Vagina (tissue), 2 donors: ENCODE results near the gene SLC8A2. TPM values are rescaled to one million over a fixed set of nuclear protein-coding genes. Genes with fewer than 3 reads are reported as not detected.

Experiments
- DNase-seq, 2 donors: peaks; one replicate each; pipeline ENCODE4 v3.0.0-alpha.2; 2017; ENCODE audit errors: extremely low spot score in 2 of 2
- H3K27ac ChIP-seq: fragments of 200-600 bp; sonication (generic); one replicate; pipeline ENCODE4 v1.5.1; 2019
- H3K27me3 ChIP-seq: fragments of 200-600 bp; sonication (generic); one replicate; pipeline ENCODE4 v1.5.1; 2019
- H3K36me3 ChIP-seq, 2 donors: fragments of 200-600 bp; sonication (generic); one replicate each; pipeline ENCODE4 v1.5.1; 2017 to 2019
- H3K4me1 ChIP-seq: fragments of 200-600 bp; sonication (generic); one replicate; pipeline ENCODE4 v1.5.1; 2019
- H3K4me3 ChIP-seq, 2 donors: fragments of 200-600 bp; sonication (generic); 1 replicate in 1 of 2; 2 replicates in 1 of 2; pipeline ENCODE4 v1.5.1; 2016 to 2019
- H3K9me3 ChIP-seq: fragments of 200-600 bp; sonication (generic); one replicate; pipeline ENCODE4 v1.5.1; 2019
- POLR2A ChIP-seq, 2 donors: fragments of 450-650 bp; IDR thresholded peaks; one replicate each; pipeline ENCODE4 v1.6.1; 2017; ENCODE audit warnings: antibody characterized with exemption in 2 of 2, mild to moderate bottlenecking in 2 of 2, moderate library complexity in 2 of 2
- POLR2AphosphoS5 ChIP-seq, 2 donors: sonication (generic); formaldehyde crosslinking; IDR thresholded peaks; one replicate each; pipeline ENCODE4 v1.9.0; 2017; ENCODE audit warnings: antibody characterized with exemption in 2 of 2, mild to moderate bottlenecking in 2 of 2, low read depth in 1 of 2; ENCODE audit not compliant: insufficient read depth in 1 of 2
- intact Hi-C: fragments of 100-400 bp; cut with DNase I; formaldehyde crosslinking; loops from one replicate; pipeline ENCODE4 v1.15.1; 2023
- total RNA-seq: library from RNA; depleted of rRNA; stranded (reverse); fragments of >200 nt; gene quantifications from one replicate; pipeline ENCODE4 v1.2.3, GENCODE V29; 2016
- TF ChIP-seq, protein P1 (sequence below), 3 experiments: fragments of 450-650 bp in 2 of 3; fragments of 200-600 bp in 1 of 3; sonication (generic) in 1 of 3; IDR thresholded peaks; one replicate each; pipeline ENCODE4 v1.5.1; 2017 to 2019; ENCODE audit warnings: antibody characterized with exemption in 3 of 3, mild to moderate bottlenecking in 2 of 3, moderate library complexity in 2 of 3

Gene SLC8A2
- total RNA-seq, 1 donor from 2014 or later: 0.49 TPM

DNA sequence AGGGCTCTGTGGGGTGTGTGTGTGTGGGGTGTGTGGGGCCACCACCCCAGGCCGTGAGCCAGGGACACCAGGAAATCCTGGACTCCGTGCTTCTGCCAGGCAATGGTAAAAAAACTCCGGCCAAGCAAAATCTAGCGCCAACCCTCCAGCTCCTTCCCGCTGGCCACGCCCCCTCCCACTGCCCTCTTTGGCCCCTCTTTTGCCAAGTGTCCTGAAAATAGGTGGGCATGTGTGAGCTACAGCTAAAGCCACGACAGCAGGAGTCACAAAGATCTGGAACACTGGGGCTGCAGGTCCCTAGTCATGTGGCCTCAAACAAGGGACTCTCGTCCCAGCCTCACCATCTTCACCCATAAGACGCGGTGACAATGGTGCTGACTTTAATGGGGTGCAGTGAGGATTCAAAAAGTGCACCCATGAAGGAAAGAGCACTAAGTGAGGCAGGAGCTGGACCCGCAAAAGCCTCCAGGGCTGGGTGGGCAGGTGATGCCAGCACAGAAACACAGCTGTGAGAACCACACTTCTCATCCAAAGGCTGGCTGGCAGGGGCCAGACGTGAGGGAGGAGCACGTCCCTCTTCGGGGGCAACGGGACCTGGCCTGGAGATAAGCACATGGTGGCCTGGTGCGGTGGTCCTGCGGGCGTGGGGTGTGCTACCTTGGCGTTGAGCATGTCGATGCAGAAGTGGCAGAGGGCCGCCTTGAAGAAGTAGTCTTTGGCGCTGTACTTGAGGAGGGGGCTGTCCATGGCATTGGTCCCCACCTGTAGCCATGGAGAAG lies 19.9 kb upstream of the SLC8A2 start:
- intact Hi-C loops: no loop called here
- peaks cover 0 to 41% of the 10 kb centered on the region in 2 donors for H3K36me3 ChIP-seq

DNA sequence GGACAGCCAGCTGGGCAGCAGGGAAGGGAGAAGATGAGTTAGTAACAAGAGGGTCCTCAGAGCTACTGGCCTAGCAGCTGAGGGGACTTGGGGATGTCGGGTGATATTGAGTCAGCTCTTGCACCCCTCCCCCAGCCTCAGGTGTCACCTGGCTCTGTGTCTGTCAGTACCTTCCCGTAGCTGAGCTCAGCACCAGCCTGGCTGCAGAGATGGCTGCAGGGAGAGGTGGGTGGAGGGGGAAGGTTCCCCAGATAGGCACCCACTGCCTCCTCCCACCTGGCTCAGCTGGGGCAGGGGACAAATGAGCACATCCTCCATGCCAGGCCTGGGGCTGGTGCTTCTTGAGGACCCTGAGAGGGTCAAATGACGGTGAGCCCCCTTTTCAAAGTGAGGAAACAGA lies 19.2 kb upstream of the SLC8A2 start:
- no peaks in the 10 kb centered on the region for H3K4me1 ChIP-seq
- no peaks in the 10 kb centered on the region for H3K9me3 ChIP-seq
- TF ChIP-seq, protein P1, sequence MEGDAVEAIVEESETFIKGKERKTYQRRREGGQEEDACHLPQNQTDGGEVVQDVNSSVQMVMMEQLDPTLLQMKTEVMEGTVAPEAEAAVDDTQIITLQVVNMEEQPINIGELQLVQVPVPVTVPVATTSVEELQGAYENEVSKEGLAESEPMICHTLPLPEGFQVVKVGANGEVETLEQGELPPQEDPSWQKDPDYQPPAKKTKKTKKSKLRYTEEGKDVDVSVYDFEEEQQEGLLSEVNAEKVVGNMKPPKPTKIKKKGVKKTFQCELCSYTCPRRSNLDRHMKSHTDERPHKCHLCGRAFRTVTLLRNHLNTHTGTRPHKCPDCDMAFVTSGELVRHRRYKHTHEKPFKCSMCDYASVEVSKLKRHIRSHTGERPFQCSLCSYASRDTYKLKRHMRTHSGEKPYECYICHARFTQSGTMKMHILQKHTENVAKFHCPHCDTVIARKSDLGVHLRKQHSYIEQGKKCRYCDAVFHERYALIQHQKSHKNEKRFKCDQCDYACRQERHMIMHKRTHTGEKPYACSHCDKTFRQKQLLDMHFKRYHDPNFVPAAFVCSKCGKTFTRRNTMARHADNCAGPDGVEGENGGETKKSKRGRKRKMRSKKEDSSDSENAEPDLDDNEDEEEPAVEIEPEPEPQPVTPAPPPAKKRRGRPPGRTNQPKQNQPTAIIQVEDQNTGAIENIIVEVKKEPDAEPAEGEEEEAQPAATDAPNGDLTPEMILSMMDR (IDR thresholded peaks at IDR 0.05): no peak
- TF ChIP-seq POLR2AphosphoS5 (IDR thresholded peaks at IDR 0.05; ENCODE audit: insufficient read depth in 1 of 2, low read depth in 1 of 2): no peak
- TF ChIP-seq POLR2A (IDR thresholded peaks at IDR 0.05): no peak
- no peak overlapping the region for H3K4me3 ChIP-seq
- no peak overlapping the region for H3K27ac ChIP-seq
- no peaks in the 10 kb centered on the region for H3K27me3 ChIP-seq
- intact Hi-C loops: no loop called here
- DNase-seq: no peak
- peaks cover 0 to 41% of the 10 kb centered on the region in 2 donors for H3K36me3 ChIP-seq

More for the DNA sequence above, 19.9 kb upstream of the SLC8A2 start:
- H3K27ac ChIP-seq: no peak overlapping the region
- H3K27me3 ChIP-seq: no peaks in the 10 kb centered on the region
- no peaks in the 10 kb centered on the region for H3K4me1 ChIP-seq
- no peak for DNase-seq
- H3K4me3 ChIP-seq: no peak overlapping the region
- H3K9me3 ChIP-seq: no peaks in the 10 kb centered on the region
- TF ChIP-seq POLR2A (IDR thresholded peaks at IDR 0.05) (no peak), POLR2AphosphoS5 (IDR thresholded peaks at IDR 0.05; ENCODE audit: insufficient read depth in 1 of 2, low read depth in 1 of 2) (no peak)
- TF ChIP-seq, protein P1 (IDR thresholded peaks at IDR 0.05): no peak

DNA sequence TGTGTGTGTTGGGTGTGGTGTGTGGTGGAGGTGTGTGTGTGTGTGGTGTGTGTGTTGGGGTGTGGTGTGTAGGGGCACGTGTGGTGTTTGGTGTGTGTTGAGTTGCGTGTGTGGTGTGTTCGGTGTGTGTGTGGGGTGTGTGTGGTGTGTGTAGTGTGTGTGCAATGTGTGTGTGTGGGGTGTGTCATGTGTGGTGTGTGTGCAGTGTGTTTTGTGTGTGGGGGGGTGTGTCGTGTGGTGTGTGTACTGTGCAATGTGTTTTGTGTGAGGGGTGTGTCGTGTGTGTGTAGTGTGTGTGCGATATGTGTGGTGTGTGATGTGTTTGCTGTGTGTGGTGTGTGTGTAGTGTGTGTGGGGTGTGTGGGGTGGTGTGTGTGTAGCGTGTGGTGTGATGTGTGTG lies 18.3 kb upstream of the SLC8A2 start:
- Histone ChIP-seq H3K4me3 (no peak overlapping the region), H3K27me3 (no peaks in the 10 kb centered on the region), H3K4me1 (peaks cover 7% of the 10 kb centered on the region), H3K9me3 (no peaks in the 10 kb centered on the region), H3K36me3 (peaks cover 0 to 38% of the 10 kb centered on the region in 2 donors), H3K27ac (no peak overlapping the region)
- TF ChIP-seq, protein P1 (IDR thresholded peaks at IDR 0.05): no peak
- TF ChIP-seq POLR2A (IDR thresholded peaks at IDR 0.05) (no peak), POLR2AphosphoS5 (IDR thresholded peaks at IDR 0.05; ENCODE audit: insufficient read depth in 1 of 2, low read depth in 1 of 2) (no peak)
- no peak for DNase-seq
- intact Hi-C loops: no loop called here

DNA sequence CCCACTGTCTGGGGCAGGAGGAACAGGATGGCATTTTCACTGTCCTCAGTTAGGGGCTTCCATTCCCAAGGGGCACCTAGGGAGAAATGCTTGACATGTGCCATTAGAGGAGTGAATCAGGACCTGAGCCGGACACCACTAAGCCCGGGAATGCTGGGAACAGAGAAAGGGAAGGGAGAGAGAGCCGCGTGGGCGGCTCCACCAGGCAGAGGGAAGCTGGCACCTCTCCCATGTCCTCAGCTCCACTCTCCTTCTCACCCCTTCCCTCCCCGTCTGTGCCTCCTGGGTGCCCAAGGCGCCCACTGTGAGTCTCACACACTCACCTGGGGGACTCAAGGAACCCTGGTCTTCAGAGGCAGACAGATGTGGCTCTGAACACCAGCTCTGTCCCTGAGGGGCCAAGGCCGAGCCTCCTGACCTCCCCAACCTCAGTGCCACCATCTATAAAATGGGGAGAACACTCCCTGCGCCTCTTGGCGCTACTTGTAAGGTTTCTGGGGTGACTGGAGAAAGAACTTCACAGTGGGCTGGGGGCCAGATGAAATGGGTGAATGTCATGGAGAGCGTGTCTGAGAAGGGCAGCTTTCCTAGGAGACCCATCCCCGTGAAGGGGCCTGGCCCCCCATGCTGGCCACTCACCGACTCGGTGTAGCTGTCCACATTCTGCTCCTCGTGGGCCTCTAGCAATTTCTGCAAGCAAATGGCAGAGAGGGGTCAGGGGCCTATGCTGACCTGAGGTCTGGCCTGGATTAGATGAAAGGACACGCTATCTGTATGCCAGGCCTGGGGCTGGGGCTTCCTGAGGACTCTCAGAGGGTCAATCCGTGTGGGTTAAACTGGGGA lies 17.6 kb upstream of the SLC8A2 start:
- Histone ChIP-seq H3K4me3 (no peak overlapping the region), H3K27ac (no peak overlapping the region), H3K36me3 (peaks cover 0 to 37% of the 10 kb centered on the region in 2 donors), H3K9me3 (no peaks in the 10 kb centered on the region), H3K27me3 (no peaks in the 10 kb centered on the region), H3K4me1 (peaks cover 14% of the 10 kb centered on the region)
- no peak for TF ChIP-seq POLR2A (IDR thresholded peaks at IDR 0.05)
- no peak for DNase-seq
- intact Hi-C loops: no loop called here

DNA sequence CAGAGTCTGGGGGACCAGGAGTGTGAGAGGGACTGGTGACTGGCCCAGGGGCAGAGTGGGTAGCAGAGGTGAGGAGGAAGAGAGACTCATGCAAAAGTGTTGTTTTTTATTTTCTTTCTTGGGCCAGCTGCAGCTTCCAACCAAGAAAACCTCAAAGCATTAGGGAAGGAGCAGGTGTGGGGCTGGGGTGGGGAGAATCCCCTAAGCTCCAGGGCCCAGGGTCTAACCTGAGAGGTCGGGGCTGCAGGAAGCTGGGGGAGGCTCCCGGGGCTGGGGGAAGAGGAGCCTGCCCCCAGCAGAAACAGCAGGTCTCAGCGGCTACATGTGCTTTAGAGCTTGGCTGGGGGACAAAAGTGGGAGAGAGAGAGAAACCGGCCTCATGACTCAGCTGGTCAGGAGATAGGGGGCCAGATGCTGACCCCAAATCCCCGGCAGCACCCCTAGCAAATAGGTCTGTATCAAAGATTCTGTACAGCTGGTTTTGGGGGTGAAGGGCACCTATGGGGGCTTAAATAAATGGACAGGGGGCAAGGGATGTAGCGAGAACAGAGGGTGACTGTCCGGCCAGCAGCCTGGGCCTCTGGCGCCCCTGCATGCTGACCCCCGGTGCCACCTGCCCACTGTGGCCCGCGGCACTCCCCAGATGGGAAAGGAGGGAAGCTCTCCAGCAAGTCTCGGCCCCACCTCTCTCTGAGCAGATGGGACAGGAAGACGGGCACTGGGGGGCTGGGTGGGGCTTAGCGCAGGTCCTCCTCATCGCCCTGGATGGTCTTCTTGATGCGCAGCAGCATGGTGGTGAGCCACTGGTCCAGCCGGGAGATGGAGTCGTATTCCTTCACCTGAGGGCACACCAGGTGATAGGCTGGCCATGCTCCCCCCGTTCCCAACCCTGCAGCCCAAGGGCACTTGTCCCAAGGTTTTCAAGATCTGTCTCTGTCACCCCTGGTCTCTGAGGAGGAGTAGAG lies 16.1 kb upstream of the SLC8A2 start:
- intact Hi-C loops: no loop called here
- DNase-seq: no peak

More for the DNA sequence above, 16.1 kb upstream of the SLC8A2 start:
- Histone ChIP-seq H3K9me3 (no peaks in the 10 kb centered on the region), H3K4me1 (peaks cover 21% of the 10 kb centered on the region), H3K4me3 (no peak overlapping the region), H3K27me3 (no peaks in the 10 kb centered on the region), H3K27ac (no peak overlapping the region), H3K36me3 (peaks cover 0 to 32% of the 10 kb centered on the region in 2 donors)
- no peak for TF ChIP-seq POLR2AphosphoS5 (IDR thresholded peaks at IDR 0.05; ENCODE audit: insufficient read depth in 1 of 2, low read depth in 1 of 2)
- TF ChIP-seq, protein P1 (IDR thresholded peaks at IDR 0.05): no peak
